Mucosa of descending colon (tissue), 3 donors: ENCODE measurements around the gene EHD1. TPM values are rescaled to one million over a fixed set of nuclear protein-coding genes. Genes with fewer than 3 reads are reported as not detected.
A peak's percentile ranks its signal among the peaks of the same experiment; 100 is the strongest.

ENCODE experiments used
- ATAC-seq: fragments of 200-7000 bp; cut with Tn5 transposase; one replicate; pipeline ENCODE4 v1.9.1; 2020; ENCODE audit warnings: mild to moderate bottlenecking, moderate library complexity
- DNase-seq, 3 donors: peaks; one replicate each; pipeline ENCODE4 v3.0.0-alpha.2; 2020
- H3K36me3 ChIP-seq: fragments of 200-600 bp; one replicate; pipeline ENCODE4 v1.8.0; 2021; ENCODE audit warnings: low read depth, mild to moderate bottlenecking
- H3K4me1 ChIP-seq: fragments of 200-600 bp; one replicate; pipeline ENCODE4 v1.8.0; 2021; ENCODE audit warnings: low read depth, mild to moderate bottlenecking
- H3K4me3 ChIP-seq: fragments of 200-600 bp; one replicate; pipeline ENCODE4 v1.8.0; 2021; ENCODE audit warnings: mild to moderate bottlenecking
- H3K9me3 ChIP-seq: fragments of 200-600 bp; one replicate; pipeline ENCODE4 v1.8.0; 2021; ENCODE audit warnings: mild to moderate bottlenecking
- intact Hi-C, 2 donors: fragments of 100-400 bp; cut with DNase I in 1 of 2; cut with micrococcal nuclease in 1 of 2; formaldehyde crosslinking; loops; one replicate each; pipeline versions ENCODE4 v1.11.0 to v1.11.1; 2022; cut with DNase I, micrococcal nuclease
- total RNA-seq, 3 donors: library from RNA; stranded (reverse); fragmentation: NEBNext Ultra II Directional in 2 of 3; extraction: Animal tissue kit (Norgen Biotek cat#: 25700) in 2 of 3; gene quantifications; one replicate each; pipeline versions ENCODE4 v1.2.1 to v1.2.4, GENCODE V29; 2021 to 2023
- TF ChIP-seq, protein P1 (sequence below): fragments of 200-600 bp; IDR thresholded peaks from one replicate; pipeline ENCODE4 v1.8.0; 2022; ENCODE audit warnings: antibody characterized with exemption, mild to moderate bottlenecking
- donor health status: DM: no; HTN: no; CAD: no; lungs with moderate emphysema.
- donor health status: DM: no; HTN: no; CAD: no.
- donor health status: DM: no; HTN: yes; CAD: no.

The EHD1 gene
- total RNA-seq, 3 donors from 2014 or later = 58.3 to 85.9 (median 81.5) TPM

DNA sequence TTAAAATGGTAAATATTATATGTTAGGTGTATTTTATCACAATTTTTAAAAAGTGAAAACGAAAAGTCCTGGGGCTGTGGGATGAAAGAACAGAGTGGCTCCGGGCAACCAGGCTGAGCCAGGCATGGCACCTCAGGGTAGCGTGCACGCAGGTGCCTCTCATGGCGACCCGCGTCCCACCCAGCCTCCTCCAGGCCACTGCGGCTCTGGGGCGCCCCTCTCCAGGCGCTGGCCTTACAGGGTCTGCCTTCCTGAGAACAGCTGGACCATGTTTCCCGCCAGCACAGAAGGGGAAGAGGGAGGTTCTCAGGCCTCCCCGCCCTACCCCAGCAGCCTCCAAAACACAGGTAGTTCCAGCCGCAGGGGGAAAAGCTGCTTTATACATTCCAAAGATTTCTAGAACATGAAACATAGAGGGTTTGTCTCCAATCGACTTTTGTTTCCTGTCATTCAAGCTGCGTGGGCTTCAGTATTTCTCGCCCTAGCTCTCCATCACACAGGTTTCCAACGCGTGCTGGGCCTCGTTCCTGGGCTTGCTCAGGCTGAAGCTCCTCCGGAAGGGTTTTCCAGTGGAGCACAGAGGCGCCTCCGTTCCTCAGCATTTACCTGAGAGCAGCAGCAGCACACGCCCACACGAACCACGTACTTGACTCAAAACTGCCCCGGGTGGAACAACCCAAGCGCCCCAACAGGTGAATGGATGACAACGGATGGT lies 10.5 kb downstream of the EHD1 start:
- Histone ChIP-seq H3K9me3 (no peaks in the 10 kb centered on the region), H3K4me3 (no peak overlapping the region), H3K4me1 (peaks cover 54% of the 10 kb centered on the region), H3K36me3 (no peaks in the 10 kb centered on the region)
- DNase-seq = no peak
- ATAC-seq = no peak
- TF ChIP-seq, protein P1, sequence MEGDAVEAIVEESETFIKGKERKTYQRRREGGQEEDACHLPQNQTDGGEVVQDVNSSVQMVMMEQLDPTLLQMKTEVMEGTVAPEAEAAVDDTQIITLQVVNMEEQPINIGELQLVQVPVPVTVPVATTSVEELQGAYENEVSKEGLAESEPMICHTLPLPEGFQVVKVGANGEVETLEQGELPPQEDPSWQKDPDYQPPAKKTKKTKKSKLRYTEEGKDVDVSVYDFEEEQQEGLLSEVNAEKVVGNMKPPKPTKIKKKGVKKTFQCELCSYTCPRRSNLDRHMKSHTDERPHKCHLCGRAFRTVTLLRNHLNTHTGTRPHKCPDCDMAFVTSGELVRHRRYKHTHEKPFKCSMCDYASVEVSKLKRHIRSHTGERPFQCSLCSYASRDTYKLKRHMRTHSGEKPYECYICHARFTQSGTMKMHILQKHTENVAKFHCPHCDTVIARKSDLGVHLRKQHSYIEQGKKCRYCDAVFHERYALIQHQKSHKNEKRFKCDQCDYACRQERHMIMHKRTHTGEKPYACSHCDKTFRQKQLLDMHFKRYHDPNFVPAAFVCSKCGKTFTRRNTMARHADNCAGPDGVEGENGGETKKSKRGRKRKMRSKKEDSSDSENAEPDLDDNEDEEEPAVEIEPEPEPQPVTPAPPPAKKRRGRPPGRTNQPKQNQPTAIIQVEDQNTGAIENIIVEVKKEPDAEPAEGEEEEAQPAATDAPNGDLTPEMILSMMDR = no peak
- intact Hi-C loops = no loop called here

GRCh38 chr11:64866173-64866491 lies 12.3 kb downstream of the EHD1 start:
- Histone ChIP-seq H3K9me3 (no peaks in the 10 kb centered on the region), H3K4me1 (peaks cover 51% of the 10 kb centered on the region), H3K4me3 (no peak overlapping the region), H3K36me3 (no peaks in the 10 kb centered on the region)
- TF ChIP-seq, protein P1 = no peak
- no peak for DNase-seq
- no peak for ATAC-seq
- intact Hi-C loops = no loop called here

DNA sequence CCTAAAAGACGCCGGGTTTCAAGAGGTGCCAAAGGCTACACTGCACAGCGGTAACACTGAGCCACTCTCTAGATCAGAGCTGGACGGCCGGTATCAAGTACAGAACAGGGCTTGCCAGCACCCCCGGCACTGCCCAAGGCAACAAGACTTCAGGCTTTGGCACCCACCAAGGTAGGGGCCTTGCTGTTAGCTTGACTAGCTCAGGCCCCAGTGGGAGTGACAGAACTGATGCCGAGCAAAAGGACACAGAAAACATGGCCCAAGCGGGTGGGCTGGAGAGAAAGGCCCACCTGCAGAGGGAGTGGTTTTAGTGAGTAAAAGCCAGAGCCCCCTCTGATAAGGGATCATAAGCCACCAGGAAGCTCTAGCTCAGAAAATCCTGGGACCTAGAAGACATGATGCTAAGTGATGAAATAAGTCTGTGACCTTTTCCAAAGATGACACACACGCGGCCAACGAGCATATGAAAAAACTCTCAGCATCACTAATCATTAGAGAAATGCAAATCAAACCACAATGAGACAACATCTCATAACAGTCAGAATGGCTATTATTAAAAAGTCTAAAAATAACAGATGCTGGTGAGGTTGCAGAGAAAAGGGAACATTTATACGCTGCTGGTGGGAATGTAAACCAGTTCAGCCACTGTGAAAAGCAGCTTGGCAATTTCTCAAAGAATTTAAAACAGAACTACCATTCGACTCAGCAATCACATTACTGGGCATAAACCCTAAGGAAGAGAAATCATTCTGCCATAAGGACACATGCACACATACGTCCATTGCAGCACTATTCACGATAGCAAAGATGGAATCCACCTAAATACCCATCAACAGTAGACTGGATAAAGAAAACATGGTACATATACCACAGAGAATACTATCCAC lies 12.9 kb downstream of the EHD1 start:
- intact Hi-C loops = no loop called here
- TF ChIP-seq, protein P1 = no peak
- Histone ChIP-seq H3K36me3 (no peaks in the 10 kb centered on the region), H3K9me3 (no peaks in the 10 kb centered on the region), H3K4me3 (no peak overlapping the region), H3K4me1 (peaks cover 46% of the 10 kb centered on the region)
- no peak for DNase-seq
- peak; percentile 4 for ATAC-seq

- intact Hi-C loops = no loop called here
- peak; percentile 46 to 76 (median 58) for DNase-seq
- Histone ChIP-seq H3K4me1 (peaks cover 37% of the 10 kb centered on the region), H3K36me3 (no peaks in the 10 kb centered on the region), H3K9me3 (no peaks in the 10 kb centered on the region), H3K4me3 (no peak overlapping the region)
- TF ChIP-seq, protein P1 = no peak
- ATAC-seq = peak; percentile 42
Measured at GRCh38 chr11:64864473-64865285, 13.7 kb downstream of the EHD1 start.

GRCh38 chr11:64864135-64864472 lies 14.3 kb downstream of the EHD1 start:
- TF ChIP-seq, protein P1 = no peak
- Histone ChIP-seq H3K9me3 (no peaks in the 10 kb centered on the region), H3K4me3 (no peak overlapping the region), H3K36me3 (no peaks in the 10 kb centered on the region), H3K4me1 (peaks cover 33% of the 10 kb centered on the region)
- intact Hi-C loops = no loop called here
- ATAC-seq = no peak
- DNase-seq = no peak
